GM12872 (cell line): ENCODE data around the gene NCKAP5.

Experiments
- CTCF ChIP-seq: IDR thresholded peaks from 3 replicates; pipeline ENCODE4 v1.5.1; 2011; ENCODE audit warnings: low read depth, mild to moderate bottlenecking, low read length, moderate library complexity; ENCODE audit not compliant: insufficient read depth

Gene NCKAP5

DNA sequence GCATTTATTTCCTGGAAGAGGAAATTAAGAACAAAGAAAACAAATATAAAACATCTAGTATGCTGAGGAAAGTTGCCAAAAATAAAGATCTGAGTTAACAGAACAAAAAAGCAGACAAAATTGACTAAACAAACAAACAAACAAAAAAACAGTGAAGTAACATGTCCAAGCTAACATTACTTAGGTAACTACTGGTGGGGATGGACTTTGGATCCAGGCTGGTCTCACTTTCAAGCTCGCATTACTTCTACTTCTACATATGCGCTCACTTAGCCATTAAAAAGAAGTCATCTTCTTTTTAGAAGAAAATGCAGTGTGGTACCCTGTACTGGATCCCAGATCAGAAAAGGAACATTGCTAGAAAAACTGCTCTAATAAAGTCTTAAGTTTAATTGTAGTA, 358.9 kb downstream of the NCKAP5 start:
- TF ChIP-seq CTCF, result no peak

GRCh38 chr2:133204421-133204820, 363.8 kb downstream of the NCKAP5 start:
- TF ChIP-seq CTCF, result no peak

DNA sequence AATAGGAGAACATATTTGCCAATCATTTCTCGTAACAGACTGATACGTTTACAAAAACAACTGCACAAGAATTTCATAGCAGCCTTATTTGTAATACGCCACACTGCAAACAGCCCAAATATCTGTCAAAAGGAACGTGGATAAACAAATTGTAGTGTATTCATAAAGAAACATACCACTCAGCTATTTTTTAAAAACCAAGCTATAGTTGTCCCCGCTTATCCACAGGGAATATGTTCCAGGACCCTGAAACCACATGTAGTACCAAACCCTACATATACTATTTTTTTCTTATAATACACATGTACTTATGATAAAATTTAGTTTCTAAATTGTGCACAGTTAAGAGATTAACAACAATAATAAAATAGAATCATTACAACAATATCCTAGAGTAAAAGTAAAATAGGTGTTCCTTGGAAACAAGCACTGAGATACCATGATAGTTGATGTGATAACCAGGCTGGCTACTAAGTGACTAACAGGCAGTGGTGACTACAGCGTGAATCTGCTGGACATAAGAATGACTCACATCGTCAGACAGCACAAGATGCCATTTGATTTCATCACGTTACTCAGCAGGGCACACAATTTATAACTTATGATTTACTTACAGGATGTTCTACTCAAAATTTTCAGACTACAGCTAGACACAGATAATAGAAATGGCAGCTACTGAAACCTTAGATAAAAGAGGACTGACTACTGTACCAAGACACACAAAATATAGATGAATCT, 367.4 kb downstream of the NCKAP5 start:
- no peak for TF ChIP-seq CTCF

GRCh38 chr2:133198678-133199077, 369.6 kb downstream of the NCKAP5 start:
- no peak for TF ChIP-seq CTCF

- no peak for TF ChIP-seq CTCF
These were observed 371.1 kb downstream of the NCKAP5 start for GRCh38 chr2:133197156-133197555.

- TF ChIP-seq CTCF, result no peak
These were observed 373.4 kb downstream of the NCKAP5 start for GRCh38 chr2:133194777-133195335.

- TF ChIP-seq CTCF, result no peak
These were observed 374.0 kb downstream of the NCKAP5 start for GRCh38 chr2:133194362-133194655.
